Lower lobe of right lung (tissue), 2 donors: ENCODE measurements around the gene ZDHHC21. TPM values are rescaled to one million over a fixed set of nuclear protein-coding genes. Genes with fewer than 3 reads are reported as not detected.

Source experiments
- ATAC-seq, 2 donors: fragments of 200-7000 bp; cut with Tn5 transposase; one replicate each; pipeline ENCODE4 v1.9.1; 2020 to 2022; ENCODE audit warnings: mild to moderate bottlenecking in 2 of 2, moderate library complexity in 2 of 2
- DNase-seq: peaks from one replicate; pipeline ENCODE4 v3.0.0-alpha.2; 2020
- H3K27ac ChIP-seq: fragments of 200-600 bp; one replicate; pipeline ENCODE4 v1.8.0; 2022
- H3K27me3 ChIP-seq: fragments of 200-600 bp; one replicate; pipeline ENCODE4 v1.8.0; 2022; ENCODE audit warnings: low read depth
- H3K36me3 ChIP-seq: fragments of 200-600 bp; one replicate; pipeline ENCODE4 v1.8.0; 2022; ENCODE audit warnings: mild to moderate bottlenecking
- H3K4me1 ChIP-seq: fragments of 200-600 bp; one replicate; pipeline ENCODE4 v1.8.0; 2022
- H3K4me3 ChIP-seq: fragments of 200-600 bp; one replicate; pipeline ENCODE4 v1.8.0; 2022; ENCODE audit warnings: mild to moderate bottlenecking
- H3K9me3 ChIP-seq: fragments of 200-600 bp; one replicate; pipeline ENCODE4 v1.8.0; 2022
- CTCF ChIP-seq: fragments of 200-600 bp; IDR thresholded peaks from one replicate; pipeline ENCODE4 v1.8.0; 2022; ENCODE audit warnings: antibody characterized with exemption, mild to moderate bottlenecking
- intact Hi-C: fragments of 100-400 bp; cut with DNase I; formaldehyde crosslinking; loops from one replicate; pipeline ENCODE4 v1.11.0; 2022
- total RNA-seq: library from RNA; stranded (reverse); fragmentation: NEBNext Ultra II Directional; extraction: Animal tissue kit (Norgen Biotek cat#: 25700); gene quantifications from one replicate; pipeline ENCODE4 v1.2.1, GENCODE V29; 2021
- donor health status: DM: no; HTN: yes; CAD: no; lungs with severe emphysema.

The ZDHHC21 gene
- total RNA-seq, 1 donor from 2014 or later, result 19.7 TPM

- no peak for TF ChIP-seq CTCF
- H3K36me3 ChIP-seq, result no peaks in the 10 kb centered on the region
- H3K4me3 ChIP-seq, result no peak overlapping the region
- DNase-seq (no peak), ATAC-seq (no peak)
- no peaks in the 10 kb centered on the region for H3K9me3 ChIP-seq
- H3K27ac ChIP-seq, result no peak overlapping the region
- no peaks in the 10 kb centered on the region for H3K27me3 ChIP-seq
- intact Hi-C loops, result no loop called here
- H3K4me1 ChIP-seq, result no peaks in the 10 kb centered on the region
Measured at GRCh38 chr9:14584571-14584970, 108.7 kb downstream of the ZDHHC21 start.

GRCh38 chr9:14578030-14578429 is 115.2 kb downstream of the ZDHHC21 start:
- ATAC-seq, result no peak
- no peak for TF ChIP-seq CTCF

GRCh38 chr9:14574173-14574572 is 119.1 kb downstream of the ZDHHC21 start:
- Histone ChIP-seq H3K36me3 (no peaks in the 10 kb centered on the region), H3K4me1 (no peaks in the 10 kb centered on the region), H3K27ac (no peak overlapping the region), H3K9me3 (no peaks in the 10 kb centered on the region), H3K4me3 (no peak overlapping the region), H3K27me3 (no peaks in the 10 kb centered on the region)
- ATAC-seq, result no peak
- TF ChIP-seq CTCF, result no peak
- intact Hi-C loops, result no loop called here
- no peak for DNase-seq

More at GRCh38 chr9:14578030-14578429, 115.2 kb downstream of the ZDHHC21 start:
- no peaks in the 10 kb centered on the region for H3K36me3 ChIP-seq
- no peak for DNase-seq
- no peak overlapping the region for H3K27ac ChIP-seq
- H3K9me3 ChIP-seq, result no peaks in the 10 kb centered on the region
- intact Hi-C loops, result no loop called here
- no peaks in the 10 kb centered on the region for H3K27me3 ChIP-seq
- no peaks in the 10 kb centered on the region for H3K4me1 ChIP-seq
- H3K4me3 ChIP-seq, result no peak overlapping the region

- no peak for TF ChIP-seq CTCF
- DNase-seq (no peak), ATAC-seq (no peak)
- H3K36me3 ChIP-seq, result no peaks in the 10 kb centered on the region
- intact Hi-C loops, result no loop called here
- H3K27me3 ChIP-seq, result no peaks in the 10 kb centered on the region
- no peaks in the 10 kb centered on the region for H3K4me1 ChIP-seq
- no peaks in the 10 kb centered on the region for H3K9me3 ChIP-seq
- H3K4me3 ChIP-seq, result no peak overlapping the region
- no peak overlapping the region for H3K27ac ChIP-seq
Measured at GRCh38 chr9:14573319-14573718, 119.9 kb downstream of the ZDHHC21 start.

- Histone ChIP-seq H3K4me1 (no peaks in the 10 kb centered on the region), H3K27me3 (no peaks in the 10 kb centered on the region), H3K27ac (no peak overlapping the region), H3K4me3 (no peak overlapping the region), H3K36me3 (no peaks in the 10 kb centered on the region), H3K9me3 (no peaks in the 10 kb centered on the region)
- intact Hi-C loops, result no loop called here
- no peak for ATAC-seq
- no peak for DNase-seq
- TF ChIP-seq CTCF, result no peak
Measured at GRCh38 chr9:14565352-14566016, 127.7 kb downstream of the ZDHHC21 start.
